Stimulated activated CD4-positive, alpha-beta T cell treated with anti-CD3 and anti-CD28 coated beads, Interleukin-4, amount 100 ng/mL, for 4 hours (primary cell): ENCODE measurements around the gene PPIH.
"Not testable (repeated sequence)": the region's sequence is repeated elsewhere in the genome, so short reads cannot be mapped to it uniquely, and the experiment has no call there.

Experiments used
- DNase-seq, 2 experiments: peaks; one replicate each; pipeline ENCODE4 v3.0.0-alpha.2; 2020

The PPIH gene

DNA sequence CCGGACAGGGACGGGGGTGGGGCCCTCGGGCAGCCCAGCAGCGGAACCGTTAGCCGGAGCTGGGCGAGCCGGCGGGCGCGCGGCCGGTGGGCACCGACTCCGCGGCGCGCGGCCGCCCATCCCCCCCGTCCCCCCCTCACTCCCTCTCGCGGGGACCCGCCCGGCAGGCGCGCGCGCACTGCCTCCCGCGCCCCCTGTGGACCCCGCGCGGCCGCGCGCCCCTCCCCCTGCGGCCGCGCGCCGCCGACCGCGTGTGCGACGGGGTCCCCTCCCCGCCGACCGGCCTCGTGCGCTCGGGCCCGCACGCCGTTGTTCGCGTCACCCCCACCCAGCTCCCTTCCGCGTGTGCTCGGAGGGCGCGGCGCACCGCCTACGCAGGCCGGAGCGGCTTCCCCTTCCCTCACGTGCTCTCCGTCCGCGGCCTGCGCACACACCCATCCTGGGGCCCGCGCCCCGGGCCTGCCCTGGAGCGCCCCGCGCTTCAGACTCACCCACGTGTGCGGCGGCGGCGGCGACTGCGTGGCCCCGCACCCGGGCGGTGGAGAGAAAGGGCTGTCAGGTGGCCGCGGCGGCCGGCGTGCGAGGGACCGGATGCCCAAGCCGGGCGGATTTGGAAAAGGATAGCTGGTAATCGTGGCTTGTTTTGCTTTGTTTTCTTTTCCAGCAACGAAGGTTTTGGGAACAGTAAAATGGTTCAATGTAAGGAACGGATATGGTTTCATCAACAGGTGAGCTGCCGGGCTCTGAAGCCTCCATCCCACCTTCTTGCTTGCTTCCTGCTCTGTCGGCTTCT lies 24.7 kb downstream of the PPIH start:
- DNase-seq: peak; percentile 62 to 67

DNA sequence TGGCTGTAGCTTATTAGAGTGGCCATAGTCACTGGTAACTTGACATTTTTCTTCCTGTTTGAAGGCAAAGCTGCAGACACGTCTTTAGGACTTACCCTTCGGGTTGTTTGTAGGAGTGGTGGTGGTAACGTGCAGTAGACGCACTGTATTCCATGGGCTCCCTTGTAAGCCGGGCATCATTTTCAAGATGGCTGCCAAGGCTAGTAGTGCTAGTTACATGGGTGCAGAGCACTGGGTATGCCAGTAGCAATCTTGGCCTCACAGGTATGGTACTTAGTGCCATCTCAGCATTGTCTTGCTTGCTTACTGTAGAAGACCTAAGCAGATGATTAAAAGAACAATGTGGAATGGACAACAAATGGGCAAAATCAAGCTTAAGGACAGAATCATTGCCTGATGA lies 25.9 kb downstream of the PPIH start:
- DNase-seq: peak in 1 of 2 experiments; percentile 4

DNA sequence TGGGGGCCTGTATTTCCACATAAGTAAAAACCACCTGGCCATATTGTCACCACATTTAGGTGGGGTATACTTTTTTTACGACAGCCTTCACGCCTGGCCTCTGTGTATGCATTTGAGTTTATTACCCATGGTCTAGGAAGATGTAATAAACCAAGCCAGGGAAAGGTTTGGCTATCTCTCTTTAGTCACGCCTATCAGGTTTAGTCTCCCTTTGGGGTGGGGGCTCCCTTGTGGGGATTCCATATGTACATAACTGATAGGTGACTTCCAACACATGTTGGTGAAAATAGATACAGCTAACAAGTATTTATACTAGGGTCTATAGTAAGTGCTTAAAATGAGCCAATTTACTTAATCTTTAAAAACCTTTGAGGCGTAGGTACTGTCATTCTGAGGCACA lies 28.2 kb downstream of the PPIH start:
- no peak for DNase-seq

DNA sequence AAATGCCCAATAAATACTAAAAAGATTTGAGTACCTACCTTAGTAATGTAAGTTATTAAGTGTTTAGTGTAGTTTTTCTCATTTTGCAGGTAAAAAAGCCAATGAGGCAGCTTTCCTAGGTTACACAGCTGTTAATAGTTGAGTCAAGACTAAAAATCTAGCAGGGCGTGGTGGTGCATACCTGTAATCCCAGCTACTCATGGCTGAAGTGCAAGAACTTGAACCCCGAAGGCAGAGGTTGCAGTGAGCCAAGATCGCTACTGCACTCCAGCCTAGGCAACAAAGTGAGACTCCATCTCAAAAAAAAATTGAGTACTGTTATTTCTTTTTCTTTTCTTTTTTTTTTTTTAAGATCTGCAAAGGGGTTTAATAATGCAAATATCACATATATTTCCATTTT lies 31.7 kb downstream of the PPIH start:
- no peak for DNase-seq

DNA sequence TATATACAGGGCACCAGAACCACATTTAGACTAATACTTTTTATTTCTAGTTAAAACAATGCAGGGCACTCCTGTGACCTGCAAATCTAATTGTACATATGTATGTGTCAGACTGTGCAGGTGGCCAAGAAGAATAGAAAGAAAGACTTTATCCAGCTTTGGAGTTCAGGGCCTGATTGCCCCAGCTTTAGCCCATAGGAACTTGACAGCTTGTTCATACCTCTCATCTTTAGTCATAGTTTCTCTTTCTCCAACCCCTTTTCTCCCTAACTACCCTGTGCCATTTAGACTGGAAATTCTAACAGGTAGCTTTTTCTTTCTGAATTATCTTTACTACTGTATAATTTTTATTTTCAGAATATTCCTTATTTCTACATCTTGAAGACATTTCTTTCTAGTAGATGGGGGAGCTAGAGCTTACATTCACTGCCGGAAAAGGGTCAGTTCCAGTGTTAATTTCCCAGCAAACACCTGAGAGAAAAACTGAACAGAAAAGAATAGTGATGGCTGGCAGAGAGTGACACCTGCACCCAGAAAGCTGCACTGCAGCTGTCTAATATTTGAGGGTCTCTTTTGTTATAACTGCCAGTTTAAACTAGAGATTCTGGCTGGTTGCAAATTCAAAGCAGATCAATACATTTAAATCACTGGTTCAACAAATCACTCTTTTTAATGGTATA lies 32.4 kb downstream of the PPIH start:
- DNase-seq: no peak

DNA sequence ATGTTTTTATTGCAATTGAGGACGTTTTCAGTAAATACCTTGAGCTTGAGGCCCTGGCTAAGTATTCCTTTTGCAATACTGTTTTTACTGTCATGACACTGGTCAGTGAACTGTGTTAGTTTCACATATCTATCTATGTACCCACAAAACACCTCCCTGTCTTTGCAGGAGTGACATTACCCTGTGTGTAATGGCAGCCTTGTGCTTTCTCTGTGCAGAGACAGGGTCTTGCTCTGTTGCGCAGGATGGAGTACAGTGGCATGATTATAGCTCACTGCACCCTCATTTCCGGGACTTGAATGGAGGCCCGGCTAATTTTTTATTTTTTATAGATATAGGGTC lies 32.9 kb downstream of the PPIH start:
- DNase-seq: no peak

DNA sequence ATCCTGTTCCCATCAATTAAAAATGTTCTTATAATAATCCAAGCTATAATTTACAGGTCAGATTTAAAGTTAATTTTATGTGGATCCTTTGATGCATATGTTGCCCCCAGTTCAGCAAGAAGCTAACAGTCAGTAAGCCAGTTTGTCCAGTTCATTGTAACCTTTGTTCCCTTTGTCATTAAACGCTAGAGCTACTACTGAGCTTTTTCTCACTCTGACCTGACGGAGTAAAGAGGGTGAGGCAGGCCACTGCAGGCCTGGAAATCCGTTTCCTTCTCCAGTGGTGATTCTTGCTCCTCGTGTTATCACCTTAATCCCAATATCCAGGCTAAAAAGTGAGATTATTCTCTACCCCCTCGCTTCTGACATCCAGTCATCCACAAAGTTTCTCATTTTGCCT lies 34.2 kb downstream of the PPIH start:
- no peak for DNase-seq

DNA sequence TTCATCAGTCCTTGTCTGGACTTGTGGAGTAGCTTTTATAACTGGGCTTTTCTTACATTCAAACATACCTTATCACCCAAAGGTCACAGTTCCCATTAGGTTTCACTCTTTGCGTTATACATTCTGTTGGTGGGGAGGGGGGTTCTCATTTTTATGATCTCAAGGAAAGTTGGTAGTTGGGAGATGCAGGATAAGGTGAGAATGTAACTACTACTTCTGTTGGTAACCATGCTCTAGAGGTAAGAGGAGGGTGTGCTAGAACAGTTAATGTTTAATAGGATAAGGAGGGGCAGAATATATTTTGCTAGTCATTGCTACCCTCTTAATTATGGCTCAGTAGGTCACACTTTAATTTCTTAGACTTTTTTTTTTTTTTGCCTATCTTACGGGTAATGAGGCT lies 34.7 kb downstream of the PPIH start:
- no peak for DNase-seq

DNA sequence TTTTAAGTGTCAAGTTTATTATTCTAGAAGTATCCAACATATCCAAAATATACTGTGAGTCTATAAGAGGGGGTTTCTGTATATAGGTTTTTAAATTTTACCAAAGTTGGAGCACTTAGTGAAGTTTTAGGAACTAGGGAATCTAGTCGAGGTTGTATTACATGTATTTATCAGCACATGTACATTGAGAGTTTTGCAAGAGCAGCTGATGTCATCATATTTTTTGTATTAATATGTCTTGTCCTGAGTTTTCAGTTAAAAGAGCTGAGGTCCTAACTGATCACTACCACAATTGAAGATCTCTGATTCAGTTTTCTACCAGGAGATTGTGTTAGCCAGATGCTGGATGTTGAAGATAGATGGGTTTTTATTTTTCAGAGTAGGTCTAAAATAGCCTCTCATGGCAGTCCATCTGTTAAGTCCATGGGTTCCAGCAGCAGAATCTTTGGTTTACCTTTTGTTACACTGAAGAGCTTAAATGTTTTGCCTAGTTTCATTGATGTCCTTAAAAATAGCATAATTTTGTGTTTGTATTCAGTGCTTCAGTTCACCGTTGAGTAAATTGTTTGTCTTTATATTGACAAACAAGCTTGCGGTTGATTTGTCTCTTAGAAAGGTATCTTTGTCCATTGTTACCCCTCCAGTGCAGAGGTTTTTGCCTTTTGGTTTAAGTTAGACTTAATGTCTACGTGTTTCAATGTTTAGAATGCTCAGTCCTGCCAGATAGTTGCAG lies 40.0 kb downstream of the PPIH start:
- no peak for DNase-seq

DNA sequence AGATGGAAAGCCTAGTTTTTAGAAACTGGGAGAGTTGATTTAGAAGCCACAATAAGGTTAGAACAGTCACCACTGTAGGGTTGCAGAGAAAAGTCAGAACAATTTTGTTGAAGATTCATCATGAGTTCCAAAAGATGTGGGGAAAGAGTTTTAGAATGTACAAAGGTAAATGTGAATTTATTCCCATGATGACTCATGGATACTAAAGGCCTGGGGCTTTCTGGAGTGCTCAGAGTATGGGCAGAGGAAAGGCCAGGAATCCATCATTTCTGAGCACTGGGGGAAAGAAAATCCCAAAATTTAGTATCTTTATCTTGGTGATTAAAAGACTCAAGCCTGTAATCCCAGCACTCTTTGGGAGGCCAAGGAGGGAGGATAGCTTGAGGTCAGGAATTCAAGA lies 41.8 kb downstream of the PPIH start:
- no peak for DNase-seq

DNA sequence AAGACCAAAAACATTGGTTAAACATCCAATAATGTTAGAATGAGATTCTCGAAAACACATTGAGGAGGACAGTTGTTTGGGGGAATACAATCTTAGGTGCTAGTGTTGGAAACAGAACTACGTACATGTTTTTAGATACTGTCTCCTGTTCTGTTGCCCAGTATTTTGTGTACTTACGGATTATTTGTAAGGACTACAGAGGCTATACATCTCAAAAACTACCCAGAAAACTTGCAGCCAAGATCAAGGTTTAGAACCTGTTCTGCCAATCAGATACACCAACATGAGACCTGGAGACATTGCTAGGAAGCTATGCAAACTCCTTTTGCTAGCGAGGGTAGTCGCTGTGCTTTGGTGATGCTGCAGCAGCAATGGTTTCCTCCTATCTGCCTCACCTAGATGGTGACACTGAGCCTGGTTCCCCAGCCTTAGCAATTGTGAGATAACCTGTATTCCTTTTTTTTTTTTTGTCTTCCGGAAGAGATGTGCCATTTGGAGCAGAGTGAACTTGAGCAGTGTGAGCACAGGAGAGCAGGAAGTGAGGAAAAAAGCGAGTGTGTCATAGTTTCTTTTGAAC lies 45.8 kb downstream of the PPIH start:
- DNase-seq: no peak

DNA sequence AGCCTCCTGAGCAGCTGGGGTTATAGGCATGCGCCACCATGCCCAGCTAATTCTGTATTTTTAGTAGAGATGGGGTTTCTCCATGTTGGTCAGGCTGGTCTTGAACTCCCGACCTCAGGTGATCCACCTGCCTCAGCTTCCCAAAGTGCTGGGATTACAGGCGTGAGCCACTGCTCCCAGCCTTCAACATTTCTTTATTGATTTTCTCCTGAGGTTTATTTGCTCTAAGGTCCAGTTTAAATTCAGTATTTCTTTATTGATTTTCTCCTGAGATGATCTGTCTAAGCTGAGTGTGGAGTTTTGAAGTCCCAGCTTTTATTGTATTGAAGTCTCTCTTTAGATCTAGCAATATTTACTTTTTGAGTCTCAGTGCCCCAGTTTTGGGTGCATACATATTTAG lies 54.6 kb downstream of the PPIH start:
- not testable (repeated sequence) for DNase-seq

DNA sequence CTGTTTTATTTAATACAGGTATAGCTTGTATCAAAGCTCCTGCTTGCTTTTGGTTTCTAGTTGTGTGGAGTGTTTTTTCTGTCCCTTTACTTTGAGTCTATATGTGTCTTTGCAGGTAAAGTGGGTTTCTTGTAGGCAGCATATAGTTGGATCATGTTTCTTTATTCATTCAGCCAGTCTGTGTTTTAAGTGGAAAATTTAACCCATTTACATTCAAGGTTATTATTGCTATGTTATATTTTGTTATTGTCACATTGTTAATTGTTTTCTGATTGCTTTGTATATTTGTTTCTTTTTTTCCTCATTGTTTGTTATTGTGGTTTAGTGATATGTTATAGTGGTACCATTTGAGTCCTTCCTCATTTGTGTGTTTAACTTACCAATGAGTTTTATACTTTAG lies 55.1 kb downstream of the PPIH start:
- no peak for DNase-seq

DNA sequence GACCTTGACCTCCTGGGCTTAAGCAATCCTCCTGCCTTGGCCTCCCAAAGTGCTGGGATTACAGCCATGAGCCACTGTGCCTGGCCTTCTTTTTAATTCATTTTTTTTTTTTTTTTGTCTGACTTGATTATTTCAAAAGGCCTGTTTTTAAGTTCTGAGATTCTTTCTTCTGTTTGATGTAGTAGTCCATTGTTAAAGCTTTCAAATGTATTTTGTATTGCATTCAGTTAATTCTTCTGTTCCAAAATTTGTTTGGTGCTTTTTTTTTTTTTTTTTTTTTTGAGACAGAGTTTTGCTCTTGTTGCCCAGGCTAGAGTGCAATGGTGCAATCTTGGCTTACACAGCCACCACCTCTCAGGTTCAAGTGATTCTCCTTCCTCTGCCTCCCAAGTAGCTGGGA lies 56.2 kb downstream of the PPIH start:
- DNase-seq: not testable (repeated sequence)

DNA sequence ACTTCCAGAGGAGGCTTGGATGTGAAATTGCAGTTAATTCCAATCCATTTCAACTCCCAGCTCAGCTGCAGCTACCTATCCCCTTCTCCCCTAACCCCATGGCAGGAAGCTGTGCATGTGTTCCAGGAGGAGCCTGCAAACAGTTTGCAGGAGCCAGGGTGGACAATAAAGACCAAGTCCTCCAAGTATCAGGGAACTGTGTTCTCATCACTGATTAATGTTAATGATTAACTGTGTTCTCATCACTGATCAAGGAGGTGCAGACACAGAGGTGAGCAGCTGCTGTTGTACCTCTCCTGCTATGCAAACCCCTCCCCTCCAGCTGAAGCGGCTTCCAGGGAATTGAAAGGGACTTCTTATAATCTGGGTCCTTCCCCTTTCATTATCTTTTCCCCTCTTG lies 62.6 kb downstream of the PPIH start:
- DNase-seq: no peak

DNA sequence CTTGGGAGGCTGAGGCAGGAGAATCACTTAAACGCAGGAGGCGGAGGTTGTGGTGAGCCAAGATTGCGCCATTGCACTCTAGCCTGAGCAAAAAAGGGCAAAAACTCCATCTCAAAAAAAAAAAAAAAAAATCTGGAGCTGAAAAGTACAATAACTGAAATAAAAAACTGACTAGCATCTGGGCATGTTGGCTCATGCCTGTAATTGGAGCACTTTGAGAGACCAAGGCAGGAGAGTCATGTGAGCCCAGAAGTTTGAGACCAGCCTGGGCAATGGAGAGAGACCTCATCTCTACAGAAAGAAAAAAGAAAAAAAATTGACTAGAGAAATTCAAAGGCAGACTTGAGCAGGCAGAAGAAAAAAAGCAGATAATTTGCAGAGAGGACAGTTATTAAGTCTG lies 63.7 kb downstream of the PPIH start:
- DNase-seq: no peak

DNA sequence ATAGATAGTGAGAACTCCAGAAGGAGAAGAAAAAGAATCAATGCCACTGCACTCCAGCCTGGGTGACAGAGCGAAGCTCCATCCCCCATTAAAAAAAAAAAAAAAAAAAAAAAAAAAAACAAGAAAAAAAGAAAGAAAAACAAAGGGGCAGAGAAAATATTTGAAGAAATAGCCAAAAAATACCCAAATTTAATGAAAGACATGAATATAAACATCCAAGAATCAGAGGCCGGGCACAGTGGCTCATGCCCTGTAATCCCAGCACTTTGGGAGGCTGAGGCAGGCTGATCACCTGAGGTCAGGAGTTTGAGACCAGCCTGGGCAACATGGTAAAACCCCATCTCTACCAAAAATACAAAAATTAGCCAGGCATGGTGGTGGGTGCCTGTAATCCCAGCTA lies 64.2 kb downstream of the PPIH start:
- DNase-seq: not testable (repeated sequence)

DNA sequence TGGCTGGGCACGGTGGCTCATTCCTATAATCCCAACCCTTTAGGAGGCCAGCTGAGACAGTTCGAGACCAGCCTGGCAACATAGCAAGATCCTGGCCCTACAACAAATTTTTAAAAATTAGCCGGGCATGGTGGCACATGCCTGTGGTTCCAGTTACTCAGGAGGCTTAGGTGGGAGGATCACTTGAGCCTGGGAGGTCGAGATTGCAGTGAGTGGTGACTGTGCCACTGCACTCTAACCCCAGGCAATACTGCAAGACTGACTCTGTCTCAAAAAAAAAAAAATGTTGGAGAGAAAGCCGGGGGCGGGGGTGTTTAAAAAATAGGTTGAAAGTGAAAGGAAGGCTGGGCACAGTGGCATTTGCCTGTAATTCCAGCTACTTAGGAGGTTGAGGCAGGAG lies 65.3 kb downstream of the PPIH start:
- DNase-seq: no peak

DNA sequence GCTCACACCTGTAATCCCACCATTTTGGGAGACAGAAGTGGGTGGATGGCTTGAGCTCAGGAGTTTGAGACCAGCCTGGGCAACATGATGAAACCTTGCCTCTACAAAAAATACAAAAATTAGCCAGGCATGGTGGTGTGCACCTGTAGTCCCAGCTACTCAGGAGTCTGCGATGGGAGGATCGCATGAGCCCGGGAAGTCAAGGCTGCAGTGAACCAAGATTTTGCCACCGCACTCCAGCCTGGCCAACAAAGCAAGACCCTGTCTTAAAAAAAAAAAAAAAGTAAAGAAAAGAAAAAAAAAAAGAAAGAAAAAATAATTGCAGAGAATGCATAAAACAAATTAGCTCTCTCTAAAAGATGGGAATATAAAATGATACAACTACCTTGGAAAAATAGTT lies 67.6 kb downstream of the PPIH start:
- not testable (repeated sequence) for DNase-seq
